ENCODE data around the gene XYLT2. TPM values are rescaled to one million over a fixed set of nuclear protein-coding genes. Genes with fewer than 3 reads are reported as not detected.

Gene XYLT2
- total and polyA plus RNA-seq, 2 donors (not counting 3 experiments of a cell fraction or from before 2014, with no cell fraction given), result 19.1 to 26.6 TPM

GRCh38 chr17:50396261-50397110, 50.6 kb downstream of the XYLT2 start:
- peak; percentile 78 for FAIRE-seq
- POLR2A ChIA-PET, result interaction anchor here (0.5 to 1.7 kb wide), 5 partner anchors 12 to 82 kb away, joined by 3 to 8 read pairs (median 4); partner anchors contain the start of genes ACSF2 and RSAD1
- BruUV-seq (replicated peaks), result TSS peak; percentile 74

More at GRCh38 chr17:50396261-50397110, 50.6 kb downstream of the XYLT2 start:
- Histone ChIP-seq H3K4me1 (ENCODE audit: control insufficient read depth, extremely low read depth, insufficient read depth, low read length) (peaks cover 21% of the 10 kb centered on the region), H3K27me3 (ENCODE audit: control insufficient read depth in 2 of 2, insufficient read depth in 2 of 2, low read length in 2 of 2) (no peaks in the 10 kb centered on the region), H3K4me2 (ENCODE audit: insufficient read depth, low read length) (peak overlapping the region; percentile 96), H3K27ac (ENCODE audit: insufficient read depth, low read depth, low read length) (peak overlapping the region; percentile 63), H4K20me1 (replicated peaks; ENCODE audit: control insufficient read depth, extremely low read depth, insufficient read depth, low read length) (peaks cover 3% of the 10 kb centered on the region), H3K36me3 (ENCODE audit: control insufficient read depth in 2 of 2, extremely low read depth in 1 of 2, insufficient read depth in 2 of 2, low read length in 2 of 2) (peaks cover 26 to 34% of the 10 kb centered on the region in 2 experiments), H3K9ac (replicated peaks; ENCODE audit: extremely low read depth, insufficient read depth, low read length) (peak overlapping the region; percentile 90), H3K9me3 (replicated peaks; ENCODE audit: control insufficient read depth, insufficient read depth, low read length) (no peaks in the 10 kb centered on the region), H3K79me2 (ENCODE audit: control insufficient read depth, insufficient read depth, low read length) (peaks cover 47% of the 10 kb centered on the region), H3K9me1 (replicated peaks; ENCODE audit: control insufficient read depth, extremely low read depth, insufficient read depth, low read length) (no peaks in the 10 kb centered on the region), H2AFZ (ENCODE audit: low read depth, low read length) (no peak overlapping the region), H3K4me3 (replicated peaks in 1 of 3; ENCODE audit: insufficient read depth in 1 of 3, low read depth in 1 of 3, low read length in 3 of 3) (peak overlapping the region; percentile 39 to 89 (median 67))
- dilution Hi-C loops (cut with MboI; ENCODE audit: extremely low pct_ligation_motif_present, low sequenced_read_pairs), result no loop called here
- intact Hi-C loops (cut with micrococcal nuclease), result loop anchor here (1.0 to 2.0 kb wide), 2 partner anchors 30 to 83 kb away; partner anchors contain the start of gene ACSF2
- DNase-seq (ENCODE audit: low read depth, low spot score), result peak; percentile 54
- CTCF ChIA-PET, result interaction anchor here (0.5 to 4.6 kb wide), 34 partner anchors 8 to 243 kb away, joined by 3 to 44 read pairs (median 5); partner anchors contain the start of genes ACSF2 and RSAD1
- TF ChIP-seq CTCF (IDR thresholded peaks at IDR 0.05; ENCODE audit: extremely low read depth in 1 of 2, insufficient read depth in 1 of 2, low read depth in 1 of 2, low read length in 2 of 2) (no peak), MYC (IDR thresholded peaks at IDR 0.05; ENCODE audit: low read depth, low read length) (no peak), MAX (IDR thresholded peaks at IDR 0.05; ENCODE audit: insufficient read depth, insufficient read length) (no peak), JUN (IDR thresholded peaks at IDR 0.05; ENCODE audit: borderline replicate concordance, insufficient read depth, insufficient read length, low read depth) (no peak), EZH2 (IDR thresholded peaks at IDR 0.05; ENCODE audit: borderline replicate concordance, low read depth, low read length, severe bottlenecking) (no peak), POLR2A (IDR thresholded peaks at IDR 0.05; ENCODE audit: low read depth, low read length) (no peak), FOS (IDR thresholded peaks at IDR 0.05; ENCODE audit: borderline replicate concordance, insufficient read depth, low read length) (no peak)
